DLD1 (cell line): ENCODE data around the gene HCFC1R1.
"Not testable (repeated sequence)": the region's sequence is repeated elsewhere in the genome, so short reads cannot be mapped to it uniquely, and the experiment has no call there.

Experiments
- in situ Hi-C: cut with HindIII; loops from 2 replicates; pipeline ENCODE4 v1.10.0; 2017; ENCODE audit warnings: low sequenced_read_pairs

HCFC1R1 gene, protein sequence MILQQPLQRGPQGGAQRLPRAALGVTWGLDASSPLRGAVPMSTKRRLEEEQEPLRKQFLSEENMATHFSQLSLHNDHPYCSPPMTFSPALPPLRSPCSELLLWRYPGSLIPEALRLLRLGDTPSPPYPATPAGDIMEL

DNA sequence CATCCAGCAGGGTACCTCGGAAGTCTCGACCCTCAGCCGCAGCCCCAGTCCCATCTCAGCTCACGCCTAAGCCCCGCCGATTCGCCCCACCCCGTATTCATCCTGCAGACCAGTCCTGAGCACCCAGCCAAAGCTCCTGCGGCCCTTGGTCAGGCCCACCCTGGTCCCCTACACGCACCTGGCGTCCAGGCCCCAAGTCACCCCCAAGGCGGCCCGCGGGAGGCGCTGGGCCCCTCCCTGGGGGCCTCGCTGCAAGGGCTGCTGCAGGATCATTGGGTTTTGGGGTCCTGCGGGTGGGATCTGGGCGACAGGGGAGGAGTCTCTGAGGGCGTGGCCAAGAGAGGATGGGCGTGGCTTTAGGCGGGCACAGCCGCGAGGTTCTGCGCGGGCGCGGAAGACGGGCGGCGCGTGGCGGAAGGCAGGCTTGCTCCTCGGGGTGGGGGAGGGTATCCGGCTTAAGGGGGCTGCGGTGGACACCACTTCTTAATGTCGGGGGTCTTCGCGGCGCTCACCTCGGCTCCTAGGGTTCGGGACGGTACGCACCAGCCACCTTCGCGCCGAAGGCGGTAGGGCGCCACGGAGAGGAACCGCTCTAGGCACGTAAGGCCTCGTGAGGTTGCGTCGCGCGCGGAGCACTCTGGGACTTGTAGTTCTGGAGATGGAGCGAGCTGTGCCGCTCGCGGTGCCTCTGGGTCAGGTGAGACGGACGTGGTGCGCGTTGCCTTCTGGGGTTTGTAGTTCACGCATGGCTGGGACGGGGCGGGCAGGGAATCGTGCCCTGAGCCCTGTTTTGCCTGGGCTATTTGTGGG, at the start of gene HCFC1R1, which contains the start of gene THOC6:
TSS of gene HCFC1R1 (minus strand) at position 274 of the 810 bp plus-strand sequence. CDS start at position 273, 1 bp downstream.
TSS of gene THOC6 (plus strand) at position 367 of the 810 bp plus-strand sequence. CDS start at position 659, 292 bp downstream.
- in situ Hi-C loops, result no loop called here

GRCh38 chr16:3073448-3073847, 49.7 kb upstream of the HCFC1R1 start:
- in situ Hi-C loops, result no loop called here

- in situ Hi-C loops, result not testable (repeated sequence)
These were observed 49.0 kb upstream of the HCFC1R1 start for GRCh38 chr16:3072576-3073263.

DNA sequence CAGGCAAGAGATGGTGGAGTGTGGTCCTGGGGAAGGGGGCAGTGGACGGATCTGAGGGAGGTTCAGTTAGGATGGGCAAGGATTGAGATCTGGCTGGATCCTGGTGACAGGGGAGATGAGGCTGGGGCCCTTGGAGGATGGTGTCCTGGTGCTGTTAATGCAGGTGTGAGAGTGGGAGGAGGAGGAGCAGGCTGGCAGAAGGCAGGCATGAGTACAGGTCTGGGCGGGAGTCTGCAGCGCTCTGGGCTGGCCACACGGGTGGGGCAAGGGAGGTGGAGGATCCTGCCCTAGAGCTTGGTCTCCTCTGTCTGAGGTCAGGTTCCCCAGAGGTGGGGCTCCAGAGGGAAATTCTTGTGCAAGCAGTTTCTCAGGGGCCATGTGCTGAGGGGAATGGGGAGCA, 48.4 kb upstream of the HCFC1R1 start:
- in situ Hi-C loops, result not testable (repeated sequence)

- in situ Hi-C loops, result no loop called here
These were observed 47.9 kb upstream of the HCFC1R1 start for GRCh38 chr16:3071655-3072054.

DNA sequence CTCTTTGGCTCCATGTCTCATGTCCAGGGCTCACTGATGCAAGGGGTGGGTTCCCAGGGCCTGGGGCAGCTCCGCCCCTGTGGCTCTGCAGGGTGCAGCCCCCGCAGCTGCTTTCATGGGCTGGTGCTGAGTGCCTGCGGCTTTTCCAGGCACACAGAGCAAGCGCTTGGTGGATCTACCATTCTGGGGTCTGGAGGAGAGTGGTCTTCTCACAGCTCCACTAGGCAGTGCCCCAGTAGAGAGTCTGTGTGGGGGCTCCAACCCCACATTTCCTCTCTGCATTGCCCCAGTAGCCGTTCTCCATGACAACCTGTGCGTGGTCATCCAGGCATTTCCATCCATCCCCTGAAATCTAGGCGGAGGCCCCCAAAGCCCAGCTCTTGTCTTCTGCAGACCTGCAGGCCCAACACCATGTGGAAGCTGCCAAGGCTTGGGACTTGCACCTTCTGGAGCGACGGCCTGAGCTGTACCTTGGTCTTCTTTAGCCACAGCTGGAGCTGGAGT, 46.9 kb upstream of the HCFC1R1 start:
- in situ Hi-C loops, result no loop called here

DNA sequence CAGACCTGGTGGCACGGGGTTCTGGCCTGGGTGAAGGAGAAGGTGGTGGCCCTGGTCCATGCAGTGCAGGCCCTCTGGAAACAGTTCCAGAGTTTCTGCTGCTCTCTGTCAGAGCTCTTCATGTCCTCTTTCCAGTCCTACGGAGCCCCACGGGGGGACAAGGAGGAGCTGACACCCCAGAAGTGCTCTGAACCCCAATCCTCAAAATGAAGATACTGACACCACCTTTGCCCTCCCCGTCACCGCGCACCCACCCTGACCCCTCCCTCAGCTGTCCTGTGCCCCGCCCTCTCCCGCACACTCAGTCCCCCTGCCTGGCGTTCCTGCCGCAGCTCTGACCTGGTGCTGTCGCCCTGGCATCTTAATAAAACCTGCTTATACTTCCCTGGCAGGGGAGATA, 45.4 kb upstream of the HCFC1R1 start:
- in situ Hi-C loops, result not testable (repeated sequence)

DNA sequence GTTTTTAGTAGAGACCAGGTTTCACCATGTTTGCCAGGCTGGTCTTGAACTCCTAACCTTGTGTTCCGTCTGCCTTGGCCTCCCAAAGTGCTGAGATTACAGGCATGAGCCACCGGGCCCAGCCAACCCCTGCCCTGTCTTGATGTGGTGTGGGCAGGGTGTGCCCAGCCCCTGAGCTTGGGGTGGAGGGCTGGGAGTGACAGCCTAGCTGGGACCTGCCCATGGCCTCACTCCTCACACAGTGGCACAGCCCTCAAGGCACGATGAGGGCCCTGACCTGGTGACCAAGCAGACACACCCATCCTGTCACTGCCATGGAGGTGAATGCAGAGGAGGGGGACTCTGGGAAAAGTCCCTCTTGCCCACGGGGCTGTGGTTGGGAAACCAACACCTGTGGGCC, 44.7 kb upstream of the HCFC1R1 start:
- in situ Hi-C loops, result no loop called here

DNA sequence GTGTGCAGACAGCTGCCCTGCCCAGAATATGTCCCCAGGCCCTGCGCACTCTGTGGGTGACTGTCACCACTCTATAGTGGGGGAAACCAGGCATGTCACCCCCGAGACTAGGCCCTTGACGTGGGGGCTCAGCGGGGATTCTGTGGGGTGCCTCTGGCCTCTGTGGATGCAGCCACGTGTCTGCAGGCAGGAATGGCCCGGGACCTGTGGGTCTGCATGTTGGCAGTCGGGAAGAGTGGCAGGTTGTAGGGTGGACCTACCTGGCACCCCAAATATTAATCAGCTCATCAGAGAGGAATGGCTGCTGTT, 42.7 kb upstream of the HCFC1R1 start:
- in situ Hi-C loops, result no loop called here

DNA sequence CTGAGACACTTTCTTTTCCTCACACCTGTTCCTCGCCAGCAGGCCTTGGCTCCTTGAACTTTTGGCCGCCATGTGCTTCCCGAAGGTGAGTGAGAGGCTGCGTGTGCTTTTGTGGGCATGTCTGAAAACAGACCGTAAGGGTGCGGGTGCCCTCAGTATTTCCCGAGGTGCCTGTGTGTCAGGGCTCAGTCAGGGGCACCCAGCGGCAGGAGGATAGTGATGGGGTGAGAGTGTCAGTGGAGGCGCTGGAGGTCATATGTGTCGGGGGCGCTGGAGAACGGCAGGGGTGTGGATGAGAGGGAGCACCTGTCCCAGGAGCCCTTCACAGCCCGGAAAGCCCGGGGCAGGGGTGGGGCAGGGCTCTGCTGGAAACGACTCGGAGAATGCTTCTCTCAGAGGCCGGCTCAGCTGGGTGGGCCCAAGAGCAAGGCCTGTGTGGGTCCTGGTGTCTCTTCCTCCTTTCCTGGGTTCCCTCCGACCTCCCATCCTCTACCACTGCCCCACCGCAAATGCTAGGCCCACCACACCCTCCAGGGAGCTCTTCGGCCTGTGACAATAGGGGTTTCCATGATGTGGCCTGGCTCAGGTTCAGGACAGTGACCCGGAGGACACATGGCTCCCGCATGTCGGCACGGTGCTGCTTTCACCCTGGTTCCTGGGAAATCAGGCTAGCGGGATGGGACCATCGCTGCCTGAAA, 42.1 kb upstream of the HCFC1R1 start:
- in situ Hi-C loops, result no loop called here

DNA sequence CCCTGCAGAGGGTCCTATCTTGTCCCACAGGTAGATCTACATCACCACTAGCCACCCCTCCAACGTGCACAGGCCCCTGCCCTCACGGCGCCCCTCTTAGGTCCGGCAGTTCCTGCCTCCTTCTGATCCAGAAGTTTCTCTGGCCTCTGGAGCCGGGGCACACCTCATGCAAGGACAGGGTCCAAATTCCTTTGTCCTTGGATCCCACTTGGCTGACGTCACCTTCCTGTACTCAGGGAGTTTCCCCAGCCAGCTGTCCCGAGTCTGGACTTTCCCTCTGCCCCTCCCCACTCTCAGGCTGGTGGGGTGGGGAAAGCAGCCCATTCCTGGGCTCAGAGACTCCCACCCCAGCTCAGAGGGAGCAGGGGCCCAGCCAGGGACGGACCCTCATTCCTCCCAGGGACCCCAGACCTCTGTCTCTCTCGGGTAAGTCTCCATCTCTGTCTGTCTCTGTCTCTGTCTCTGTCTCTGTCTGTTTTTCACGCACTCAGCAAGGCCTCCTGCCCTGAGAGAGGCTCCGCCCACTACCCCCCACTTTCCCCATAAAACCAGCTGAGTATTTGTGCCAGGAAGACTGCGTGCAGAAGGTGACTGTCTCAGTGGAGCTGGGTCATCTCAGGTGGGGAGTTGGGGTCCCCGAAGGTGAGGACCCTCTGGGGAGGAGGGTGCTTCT, 41.5 kb upstream of the HCFC1R1 start, which contains the start of gene IL32:
TSS of gene IL32 (plus strand) at position 572 of the 673 bp plus-strand sequence. CDS start 172 bp downstream, outside the sequence.
- in situ Hi-C loops, result no loop called here

DNA sequence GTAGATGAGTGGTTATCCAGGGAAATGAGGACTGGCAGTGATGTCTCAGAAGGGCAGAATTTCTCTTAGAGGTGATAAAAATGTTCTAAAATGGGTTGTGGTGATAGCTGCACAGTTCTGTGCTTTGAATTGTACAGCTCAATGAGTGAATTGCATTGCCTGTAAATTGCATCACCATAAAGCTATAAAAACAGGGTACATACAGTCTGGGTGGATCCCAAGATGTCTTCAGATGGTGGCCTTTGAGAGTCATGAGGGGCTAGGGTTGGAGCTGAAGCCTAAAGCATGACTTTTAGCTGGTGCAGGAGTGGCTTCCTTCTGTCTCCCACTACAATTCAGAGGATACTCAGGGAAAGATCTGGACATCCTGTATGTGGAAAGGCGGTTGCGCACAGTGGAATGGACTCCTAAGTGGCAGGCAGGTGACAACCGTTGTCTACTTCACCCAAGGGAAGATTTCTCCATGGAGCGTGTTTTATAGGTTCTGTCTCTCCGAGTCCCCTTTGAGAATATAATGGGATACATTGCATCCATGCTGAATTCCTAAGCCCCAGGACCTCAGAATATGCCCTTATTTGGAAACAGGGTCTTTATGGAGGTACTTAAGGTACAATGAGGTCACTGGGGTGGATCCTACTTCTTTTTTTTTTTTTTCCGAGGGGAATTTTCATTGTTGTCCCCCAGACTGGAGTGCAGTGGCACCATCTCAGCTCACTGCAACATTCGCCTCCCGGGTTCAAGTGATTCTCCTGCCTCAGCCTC, 40.1 kb upstream of the HCFC1R1 start:
- in situ Hi-C loops, result no loop called here

- in situ Hi-C loops, result no loop called here
These were observed 38.8 kb upstream of the HCFC1R1 start for GRCh38 chr16:3062553-3062952.

- in situ Hi-C loops, result no loop called here
These were observed 36.8 kb upstream of the HCFC1R1 start for GRCh38 chr16:3060339-3061127.

- in situ Hi-C loops, result no loop called here
These were observed 36.0 kb upstream of the HCFC1R1 start for GRCh38 chr16:3059723-3060242.

DNA sequence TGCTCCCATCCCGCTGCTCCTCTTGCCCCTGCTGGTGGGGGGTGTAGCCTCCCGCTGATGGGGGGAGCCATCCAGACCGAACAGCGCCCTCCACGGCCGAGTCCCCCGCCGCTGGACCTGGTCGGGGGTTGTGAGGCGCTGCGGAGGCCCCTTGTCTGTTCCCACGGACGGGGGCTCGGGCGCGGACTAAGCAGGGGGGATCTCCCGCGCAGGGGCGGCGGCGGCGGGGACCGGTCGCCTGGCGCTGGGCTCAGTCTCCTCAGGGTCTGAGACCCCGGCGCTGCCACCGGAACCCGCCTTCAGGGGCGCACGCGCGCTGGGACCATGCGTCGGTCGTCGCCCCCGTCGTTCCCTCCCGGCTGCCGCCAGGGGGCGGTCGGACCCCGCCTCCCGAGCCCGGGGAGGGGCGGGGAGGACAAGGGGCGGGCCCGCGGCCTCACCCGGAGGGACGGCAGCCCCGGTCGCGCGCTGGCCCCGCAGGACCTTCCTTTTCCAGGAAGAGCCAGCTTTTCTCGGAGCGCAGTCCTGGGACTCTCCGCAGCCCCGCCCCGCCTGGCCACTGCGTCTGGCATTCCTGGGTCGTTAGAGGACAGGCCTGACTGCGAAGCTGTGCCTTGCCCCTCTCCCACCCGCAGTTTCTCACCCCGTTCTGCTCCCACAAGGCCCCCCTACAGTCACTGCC, 35.4 kb upstream of the HCFC1R1 start:
- in situ Hi-C loops, result no loop called here

DNA sequence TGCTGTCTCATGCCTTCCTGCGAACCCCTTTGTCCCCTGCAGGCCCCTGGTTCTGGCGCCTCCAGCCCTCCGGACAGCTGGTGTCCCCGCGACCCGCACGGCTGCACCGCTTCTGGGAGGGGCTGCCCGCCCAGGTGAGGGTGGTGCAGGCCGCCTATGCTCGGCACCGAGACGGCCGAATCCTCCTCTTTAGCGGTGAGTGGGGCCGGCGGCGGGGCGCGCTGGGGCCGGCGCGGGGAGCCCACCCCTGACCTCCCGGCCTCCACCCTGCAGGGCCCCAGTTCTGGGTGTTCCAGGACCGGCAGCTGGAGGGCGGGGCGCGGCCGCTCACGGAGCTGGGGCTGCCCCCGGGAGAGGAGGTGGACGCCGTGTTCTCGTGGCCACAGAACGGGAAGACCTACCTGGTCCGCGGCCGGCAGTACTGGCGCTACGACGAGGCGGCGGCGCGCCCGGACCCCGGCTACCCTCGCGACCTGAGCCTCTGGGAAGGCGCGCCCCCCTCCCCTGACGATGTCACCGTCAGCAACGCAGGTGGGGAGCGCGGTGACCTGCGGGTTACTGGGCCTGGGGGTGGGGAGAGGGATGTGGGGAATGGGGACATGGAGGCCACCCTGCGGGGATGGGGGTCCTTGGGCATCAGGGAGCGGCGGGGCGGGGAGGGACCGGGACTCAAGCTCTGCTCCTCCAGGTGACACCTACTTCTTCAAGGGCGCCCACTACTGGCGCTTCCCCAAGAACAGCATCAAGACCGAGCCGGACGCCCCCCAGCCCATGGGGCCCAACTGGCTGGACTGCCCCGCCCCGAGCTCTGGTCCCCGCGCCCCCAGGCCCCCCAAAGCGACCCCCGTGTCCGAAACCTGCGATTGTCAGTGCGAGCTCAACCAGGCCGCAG, 34.6 kb upstream of the HCFC1R1 start:
- in situ Hi-C loops, result no loop called here
